GM23338 (cell line): ENCODE measurements around the gene LINGO4. TPM values are rescaled to one million over a fixed set of nuclear protein-coding genes. Genes with fewer than 3 reads are reported as not detected.

Experiments
- ATAC-seq: fragments of 200-7000 bp; cut with Tn5 transposase; 3 replicates; pipeline ENCODE4 v1.9.1; 2020
- DNase-seq: peaks from one replicate; pipeline ENCODE4 v3.0.0-alpha.2; 2015; ENCODE audit warnings: low spot score
- H2AFZ ChIP-seq: fragments of 200-600 bp; sonication (generic); 2 replicates; pipeline ENCODE4 v1.8.0; 2016; ENCODE audit warnings: antibody characterized with exemption, mild to moderate bottlenecking, moderate library complexity
- H3F3A ChIP-seq: fragments of 200-600 bp; sonication (generic); replicated peaks from 2 replicates; pipeline ENCODE4 v1.8.0; 2017; ENCODE audit warnings: antibody characterized with exemption, mixed run types, low read depth
- H3K27ac ChIP-seq: fragments of 200-600 bp; sonication (generic); 2 replicates; pipeline ENCODE4 v1.6.1; 2016; ENCODE audit warnings: low read depth
- H3K27me3 ChIP-seq: fragments of 200-600 bp; sonication (generic); 2 replicates; pipeline ENCODE4 v1.8.0; 2016; ENCODE audit warnings: mild to moderate bottlenecking, mixed run types, moderate library complexity; ENCODE audit not compliant: insufficient read depth
- H3K36me3 ChIP-seq: fragments of 200-600 bp; sonication (generic); 2 replicates; pipeline ENCODE4 v1.8.0; 2016; ENCODE audit warnings: mild to moderate bottlenecking; ENCODE audit not compliant: insufficient read depth
- H3K4me1 ChIP-seq: fragments of 200-600 bp; sonication (generic); 2 replicates; pipeline ENCODE4 v1.8.0; 2016; ENCODE audit warnings: mild to moderate bottlenecking, moderate library complexity; ENCODE audit not compliant: insufficient read depth
- H3K4me2 ChIP-seq: fragments of 200-600 bp; sonication (generic); 2 replicates; pipeline ENCODE4 v1.7.1; 2017; ENCODE audit warnings: mixed run types
- H3K4me3 ChIP-seq: fragments of 200-600 bp; sonication (generic); 2 replicates; pipeline ENCODE4 v1.6.1; 2016; ENCODE audit warnings: mixed run types
- H3K79me2 ChIP-seq: fragments of 200-600 bp; sonication (generic); replicated peaks from 2 replicates; pipeline ENCODE4 v1.8.0; 2017; ENCODE audit warnings: mild to moderate bottlenecking; ENCODE audit not compliant: insufficient read depth
- H3K9me2 ChIP-seq: fragments of 200-600 bp; sonication (generic); 2 replicates; pipeline ENCODE4 v1.8.0; 2017; ENCODE audit not compliant: insufficient read depth
- H4K20me1 ChIP-seq: fragments of 200-600 bp; sonication (generic); replicated peaks from 2 replicates; pipeline ENCODE4 v1.8.0; 2017; ENCODE audit warnings: mild to moderate bottlenecking; ENCODE audit not compliant: insufficient read depth
- H3K27ac Mint-ChIP-seq: 2 replicates; pipeline ENCODE4 v1.8.0; 2020; ENCODE audit warnings: inconsistent platforms, mild to moderate bottlenecking, moderate library complexity, mixed read lengths
- H3K27me3 Mint-ChIP-seq: 3 replicates; pipeline ENCODE4 v1.8.0; 2022; ENCODE audit warnings: low read depth, mild to moderate bottlenecking, moderate library complexity, mixed read lengths, inconsistent platforms; ENCODE audit not compliant: insufficient read depth, poor library complexity
- H3K36me3 Mint-ChIP-seq: 3 replicates; pipeline ENCODE4 v1.8.0; 2021; ENCODE audit warnings: low read depth, mild to moderate bottlenecking, inconsistent platforms, moderate library complexity, mixed read lengths
- H3K4me1 Mint-ChIP-seq: 3 replicates; pipeline ENCODE4 v1.8.0; 2020; ENCODE audit warnings: mild to moderate bottlenecking, inconsistent platforms, mixed read lengths
- H3K4me3 Mint-ChIP-seq: 3 replicates; pipeline ENCODE4 v1.8.0; 2021; ENCODE audit warnings: moderate library complexity, mild to moderate bottlenecking, inconsistent platforms, mixed read lengths
- H3K9me3 Mint-ChIP-seq: 3 replicates; pipeline ENCODE4 v1.8.0; 2020; ENCODE audit warnings: moderate library complexity, mild to moderate bottlenecking, inconsistent platforms, mixed read lengths
- CREB1 ChIP-seq: fragments of 250-450 bp; sonication (Bioruptor Pico); IDR thresholded peaks from 2 replicates; pipeline ENCODE4 v1.5.0; 2020; ENCODE audit warnings: low read depth, mild to moderate bottlenecking, moderate library complexity
- EZH2 ChIP-seq: fragments of 200-600 bp; sonication (generic); IDR thresholded peaks from one replicate; pipeline ENCODE4 v1.8.0; 2017; ENCODE audit warnings: antibody characterized with exemption, mild to moderate bottlenecking, low read depth; ENCODE audit not compliant: unreplicated experiment
- EZH2phosphoT487 ChIP-seq: fragments of 200-600 bp; sonication (generic); IDR thresholded peaks from one replicate; pipeline ENCODE4 v1.8.1; 2018; ENCODE audit warnings: antibody characterized with exemption; ENCODE audit not compliant: unreplicated experiment
- JUNB ChIP-seq: IDR thresholded peaks from one replicate; pipeline ENCODE4 v1.6.1; 2016; ENCODE audit warnings: antibody characterized with exemption; ENCODE audit not compliant: unreplicated experiment
- NANOG ChIP-seq: IDR thresholded peaks from 2 replicates; pipeline ENCODE4 v1.6.1; 2016; ENCODE audit warnings: antibody characterized with exemption, borderline replicate concordance
- POLR2AphosphoS5 ChIP-seq: IDR thresholded peaks from 2 replicates; pipeline ENCODE4 v1.6.1; 2016; ENCODE audit warnings: antibody characterized with exemption, low read depth
- STAT1 ChIP-seq: IDR thresholded peaks from one replicate; pipeline ENCODE4 v1.6.1; 2016; ENCODE audit warnings: antibody characterized with exemption; ENCODE audit not compliant: unreplicated experiment
- ZNF114 ChIP-seq: fragments of 250-450 bp; sonication (Bioruptor Pico); IDR thresholded peaks from 2 replicates; pipeline ENCODE4 v1.5.0; 2020; ENCODE audit warnings: mild to moderate bottlenecking, moderate library complexity
- ZNF331 ChIP-seq: fragments of 250-450 bp; sonication (Bioruptor Pico); IDR thresholded peaks from 2 replicates; pipeline ENCODE4 v1.5.0; 2020; ENCODE audit warnings: low read depth, mild to moderate bottlenecking, moderate library complexity
- polyA plus RNA-seq: library from polyadenylated mRNA; unstranded; fragments of >200 nt; fragmentation: Nextera tagmentation; extraction: Ambion mirVana; gene quantifications from 2 replicates; pipeline ENCODE4 v1.2.1, GENCODE V29; 2016
- total RNA-seq: library from RNA; depleted of rRNA; stranded (reverse); fragments of >200 nt; shearing (Covaris generic); gene quantifications from 2 replicates; pipeline ENCODE4 v1.2.3, GENCODE V29; 2014
- TF ChIP-seq, protein P1 (sequence below): IDR thresholded peaks from one replicate; pipeline ENCODE4 v1.6.1; 2018; ENCODE audit warnings: antibody characterized with exemption; ENCODE audit not compliant: unreplicated experiment
- TF ChIP-seq, protein P2 (sequence below), 2 experiments: fragments of 200-600 bp in 1 of 2; sonication (generic) in 1 of 2; conservative IDR thresholded peaks; 2 replicates each; pipeline versions ENCODE4 v1.5.1 to v1.6.1; 2016 to 2017; ENCODE audit warnings: antibody characterized with exemption in 2 of 2, low read depth in 2 of 2, mild to moderate bottlenecking in 2 of 2, moderate library complexity in 1 of 2
- TF ChIP-seq, protein P3 (sequence below): IDR thresholded peaks from 2 replicates; pipeline ENCODE4 v1.6.1; 2016; ENCODE audit warnings: antibody characterized with exemption

LINGO4 gene
- total and polyA plus RNA-seq, 2 experiments from 2014 or later = not detected

DNA sequence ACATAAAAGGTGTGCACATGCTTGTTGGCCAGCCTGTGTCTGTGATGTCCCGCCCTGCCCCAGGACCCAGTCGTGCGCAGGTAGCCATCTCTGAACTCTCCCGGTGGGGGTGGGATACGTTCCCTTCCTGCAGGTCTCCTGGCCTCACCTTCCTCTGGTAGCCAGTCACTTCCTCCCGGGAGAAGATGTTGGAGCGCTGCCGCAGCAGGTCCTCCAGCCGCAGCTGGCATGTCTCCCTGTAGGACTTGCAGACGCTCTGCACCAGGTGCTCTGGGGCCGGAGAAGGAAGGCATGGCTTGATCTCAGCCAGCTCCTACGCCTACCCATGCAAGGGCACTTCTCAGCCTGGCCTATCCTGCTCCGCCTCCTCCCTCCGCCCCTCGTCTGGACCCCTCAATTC, 9.2 kb upstream of the LINGO4 start (continued):
- TF ChIP-seq, protein P1, sequence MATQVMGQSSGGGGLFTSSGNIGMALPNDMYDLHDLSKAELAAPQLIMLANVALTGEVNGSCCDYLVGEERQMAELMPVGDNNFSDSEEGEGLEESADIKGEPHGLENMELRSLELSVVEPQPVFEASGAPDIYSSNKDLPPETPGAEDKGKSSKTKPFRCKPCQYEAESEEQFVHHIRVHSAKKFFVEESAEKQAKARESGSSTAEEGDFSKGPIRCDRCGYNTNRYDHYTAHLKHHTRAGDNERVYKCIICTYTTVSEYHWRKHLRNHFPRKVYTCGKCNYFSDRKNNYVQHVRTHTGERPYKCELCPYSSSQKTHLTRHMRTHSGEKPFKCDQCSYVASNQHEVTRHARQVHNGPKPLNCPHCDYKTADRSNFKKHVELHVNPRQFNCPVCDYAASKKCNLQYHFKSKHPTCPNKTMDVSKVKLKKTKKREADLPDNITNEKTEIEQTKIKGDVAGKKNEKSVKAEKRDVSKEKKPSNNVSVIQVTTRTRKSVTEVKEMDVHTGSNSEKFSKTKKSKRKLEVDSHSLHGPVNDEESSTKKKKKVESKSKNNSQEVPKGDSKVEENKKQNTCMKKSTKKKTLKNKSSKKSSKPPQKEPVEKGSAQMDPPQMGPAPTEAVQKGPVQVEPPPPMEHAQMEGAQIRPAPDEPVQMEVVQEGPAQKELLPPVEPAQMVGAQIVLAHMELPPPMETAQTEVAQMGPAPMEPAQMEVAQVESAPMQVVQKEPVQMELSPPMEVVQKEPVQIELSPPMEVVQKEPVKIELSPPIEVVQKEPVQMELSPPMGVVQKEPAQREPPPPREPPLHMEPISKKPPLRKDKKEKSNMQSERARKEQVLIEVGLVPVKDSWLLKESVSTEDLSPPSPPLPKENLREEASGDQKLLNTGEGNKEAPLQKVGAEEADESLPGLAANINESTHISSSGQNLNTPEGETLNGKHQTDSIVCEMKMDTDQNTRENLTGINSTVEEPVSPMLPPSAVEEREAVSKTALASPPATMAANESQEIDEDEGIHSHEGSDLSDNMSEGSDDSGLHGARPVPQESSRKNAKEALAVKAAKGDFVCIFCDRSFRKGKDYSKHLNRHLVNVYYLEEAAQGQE = no peak
- TF ChIP-seq EZH2 (no peak), CREB1 (CRISPR knock-in tag) (no peak), ZNF114 (CRISPR knock-in tag) (no peak), JUNB (no peak), POLR2AphosphoS5 (no peak)

DNA sequence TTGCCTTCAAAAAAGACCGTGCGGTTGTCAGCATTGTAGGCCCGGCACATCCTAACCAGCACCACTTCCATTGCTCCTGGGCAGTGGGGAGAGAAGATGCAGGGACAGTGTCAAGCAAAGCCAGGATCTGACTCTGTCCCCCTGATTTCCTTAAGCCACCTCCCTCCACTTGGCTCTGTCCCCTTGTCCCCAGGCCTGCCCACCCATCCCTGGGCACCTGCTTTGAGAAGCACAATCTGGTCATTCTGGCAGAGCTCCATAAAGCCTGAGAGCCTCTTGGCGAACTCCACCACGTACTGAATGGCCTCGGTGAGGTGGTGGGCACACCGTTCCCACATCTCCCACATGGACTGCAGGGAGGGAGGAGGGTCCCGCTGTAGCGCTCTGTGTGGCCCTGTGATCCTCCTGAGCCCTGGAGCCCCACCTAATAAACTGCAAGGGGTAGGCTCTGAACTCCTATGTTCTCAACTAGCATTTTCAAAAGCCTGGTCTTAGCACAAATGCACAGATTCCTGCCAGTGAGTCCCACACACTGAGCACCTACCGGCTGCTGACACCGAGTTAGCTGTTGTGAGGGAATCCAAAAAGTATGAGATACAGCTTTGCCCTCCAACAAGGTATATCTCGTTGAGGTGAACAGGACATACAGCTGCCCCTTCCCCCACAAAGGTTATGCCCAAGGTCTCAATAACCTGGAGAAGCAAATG, 8.2 kb upstream of the LINGO4 start:
- H3K79me2 ChIP-seq = no peaks in the 10 kb centered on the region
- H4K20me1 ChIP-seq = no peaks in the 10 kb centered on the region
- DNase-seq = no peak
- H3K4me1 Mint-ChIP-seq = peaks cover 22% of the 10 kb centered on the region
- no peak overlapping the region for H3K4me3 Mint-ChIP-seq
- H3K27me3 Mint-ChIP-seq = peaks cover 15% of the 10 kb centered on the region
- H3K4me3 ChIP-seq = no peak overlapping the region
- H3K27ac Mint-ChIP-seq = no peak overlapping the region
- ATAC-seq = no peak
- no peaks in the 10 kb centered on the region for H3K9me3 Mint-ChIP-seq
- no peaks in the 10 kb centered on the region for H3K9me2 ChIP-seq
- no peaks in the 10 kb centered on the region for H3F3A ChIP-seq
- H3K27me3 ChIP-seq = no peaks in the 10 kb centered on the region
- no peaks in the 10 kb centered on the region for H3K36me3 ChIP-seq
- H3K36me3 Mint-ChIP-seq = no peaks in the 10 kb centered on the region
- peaks cover 7% of the 10 kb centered on the region for H3K4me1 ChIP-seq
- no peak overlapping the region for H3K4me2 ChIP-seq
- H2AFZ ChIP-seq = no peak overlapping the region
- no peak for TF ChIP-seq NANOG
- TF ChIP-seq, protein P2, sequence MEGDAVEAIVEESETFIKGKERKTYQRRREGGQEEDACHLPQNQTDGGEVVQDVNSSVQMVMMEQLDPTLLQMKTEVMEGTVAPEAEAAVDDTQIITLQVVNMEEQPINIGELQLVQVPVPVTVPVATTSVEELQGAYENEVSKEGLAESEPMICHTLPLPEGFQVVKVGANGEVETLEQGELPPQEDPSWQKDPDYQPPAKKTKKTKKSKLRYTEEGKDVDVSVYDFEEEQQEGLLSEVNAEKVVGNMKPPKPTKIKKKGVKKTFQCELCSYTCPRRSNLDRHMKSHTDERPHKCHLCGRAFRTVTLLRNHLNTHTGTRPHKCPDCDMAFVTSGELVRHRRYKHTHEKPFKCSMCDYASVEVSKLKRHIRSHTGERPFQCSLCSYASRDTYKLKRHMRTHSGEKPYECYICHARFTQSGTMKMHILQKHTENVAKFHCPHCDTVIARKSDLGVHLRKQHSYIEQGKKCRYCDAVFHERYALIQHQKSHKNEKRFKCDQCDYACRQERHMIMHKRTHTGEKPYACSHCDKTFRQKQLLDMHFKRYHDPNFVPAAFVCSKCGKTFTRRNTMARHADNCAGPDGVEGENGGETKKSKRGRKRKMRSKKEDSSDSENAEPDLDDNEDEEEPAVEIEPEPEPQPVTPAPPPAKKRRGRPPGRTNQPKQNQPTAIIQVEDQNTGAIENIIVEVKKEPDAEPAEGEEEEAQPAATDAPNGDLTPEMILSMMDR (conservative IDR thresholded peaks at IDR 0.05; ENCODE audit: low read depth in 2 of 2) = no peak
- TF ChIP-seq, protein P1 = no peak
- no peak for TF ChIP-seq EZH2phosphoT487
- no peak for TF ChIP-seq STAT1
- TF ChIP-seq ZNF331 = no peak
- TF ChIP-seq JUNB = no peak
- no peak for TF ChIP-seq ZNF114 (CRISPR knock-in tag)
- TF ChIP-seq, protein P3, sequence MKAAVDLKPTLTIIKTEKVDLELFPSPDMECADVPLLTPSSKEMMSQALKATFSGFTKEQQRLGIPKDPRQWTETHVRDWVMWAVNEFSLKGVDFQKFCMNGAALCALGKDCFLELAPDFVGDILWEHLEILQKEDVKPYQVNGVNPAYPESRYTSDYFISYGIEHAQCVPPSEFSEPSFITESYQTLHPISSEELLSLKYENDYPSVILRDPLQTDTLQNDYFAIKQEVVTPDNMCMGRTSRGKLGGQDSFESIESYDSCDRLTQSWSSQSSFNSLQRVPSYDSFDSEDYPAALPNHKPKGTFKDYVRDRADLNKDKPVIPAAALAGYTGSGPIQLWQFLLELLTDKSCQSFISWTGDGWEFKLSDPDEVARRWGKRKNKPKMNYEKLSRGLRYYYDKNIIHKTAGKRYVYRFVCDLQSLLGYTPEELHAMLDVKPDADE = no peak
- H3K27ac ChIP-seq = no peak overlapping the region
